Measurements from ENCODE around the gene CMTM1. TPM values are rescaled to one million over a fixed set of nuclear protein-coding genes. Genes with fewer than 3 reads are reported as not detected.
A peak's percentile ranks its signal among the peaks of the same experiment; 100 is the strongest.

Gene CMTM1
- total RNA-seq, 4 donors from 2014 or later: 2.0 to 5.1 (median 2.1) TPM; not detected in 1

GRCh38 chr16:66549284-66550131 lies 16.7 kb upstream of the CMTM1 start, which contains the start of gene TK2:
Gene TK2, minus strand, starts transcription at chr16:66550122. Its CDS starts 61 bp downstream, at chr16:66550061.
- 1% methylated on average over 13 to 57 of the region's 80 CpGs for whole genome bisulfite sequencing, 2 donors
- Histone ChIP-seq H3K36me3 (peaks cover 0 to 27% (median 0%) of the 10 kb centered on the region in 3 donors), H3K4me3 (peak within 1 kb of the TSS; percentile 60 to 80 (median 66)), H3K27ac (peak within 1 kb of the TSS; percentile 93 to 97 (median 96)), H3K27me3 (no peaks in the 10 kb centered on the region), H3K4me1 (peaks cover 0 to 62% (median 33%) of the 10 kb centered on the region in 4 donors), H3K9me3 (no peaks in the 10 kb centered on the region)
- DNase-seq (ENCODE audit: low spot score in 2 of 2): peak; percentile 28 to 36
- peak in 1 of 2 donors; percentile 55 for TF ChIP-seq POLR2A (IDR thresholded peaks at IDR 0.05)
- TF ChIP-seq EP300 (IDR thresholded peaks at IDR 0.05): peak in 1 of 2 donors; percentile 64
- TF ChIP-seq CTCF (IDR thresholded peaks at IDR 0.05): peak in 4 of 5 experiments; percentile 9 to 42 (median 36)

DNA sequence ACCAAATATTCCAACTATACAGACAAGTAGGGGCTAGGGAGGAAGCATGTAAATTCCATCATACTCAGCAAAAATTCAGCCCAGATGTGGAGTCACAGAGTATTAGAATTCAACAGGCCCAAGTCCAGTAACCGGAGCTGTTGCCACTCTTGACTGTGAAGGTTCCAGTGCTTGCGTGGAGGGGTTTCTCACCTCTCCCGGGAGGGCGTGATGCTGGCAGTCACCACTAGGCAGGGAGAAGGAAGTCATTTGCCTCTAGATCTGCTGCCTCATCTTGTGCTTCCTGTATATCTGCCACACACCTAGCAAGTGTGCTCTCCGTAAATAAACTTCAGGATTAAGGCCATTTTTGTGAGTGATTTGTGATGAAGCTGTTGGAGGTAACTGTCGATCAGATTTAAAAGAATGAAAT lies 14.9 kb upstream of the CMTM1 start:
- Histone ChIP-seq H3K4me3 (no peak overlapping the region), H3K27ac (peak overlapping the region in 3 of 4 donors; percentile 95 to 98 (median 96)), H3K9me3 (no peaks in the 10 kb centered on the region), H3K4me1 (peaks cover 0 to 81% (median 33%) of the 10 kb centered on the region in 4 donors), H3K36me3 (peaks cover 0 to 9% (median 0%) of the 10 kb centered on the region in 3 donors), H3K27me3 (no peaks in the 10 kb centered on the region)
- TF ChIP-seq EP300 (IDR thresholded peaks at IDR 0.05): no peak
- TF ChIP-seq CTCF (IDR thresholded peaks at IDR 0.05): peak in 1 of 5 experiments; percentile 16
- no peak for TF ChIP-seq POLR2A (IDR thresholded peaks at IDR 0.05)
- 51 to 60% methylated on average over 5 to 6 of the region's 6 CpGs for WGBS, 2 donors
- DNase-seq (ENCODE audit: low spot score in 2 of 2): no peak

- TF ChIP-seq CTCF (IDR thresholded peaks at IDR 0.05) (no peak), EP300 (IDR thresholded peaks at IDR 0.05) (no peak), POLR2A (IDR thresholded peaks at IDR 0.05) (no peak)
- Histone ChIP-seq H3K27ac (peak overlapping the region; percentile 49 to 98 (median 96)), H3K4me3 (peak overlapping the region; percentile 56 to 71 (median 70)), H3K36me3 (peaks cover 0 to 6% (median 0%) of the 10 kb centered on the region in 3 donors), H3K4me1 (peaks cover 0 to 83% (median 33%) of the 10 kb centered on the region in 4 donors), H3K27me3 (no peaks in the 10 kb centered on the region), H3K9me3 (no peaks in the 10 kb centered on the region)
- DNase-seq (ENCODE audit: low spot score in 2 of 2): no peak
- 33 to 35% methylated on average over 8 of the region's 8 CpGs for WGBS, 2 donors
Observed at GRCh38 chr16:66551788-66552285, 14.4 kb upstream of the CMTM1 start.

GRCh38 chr16:66552286-66553177 lies 13.7 kb upstream of the CMTM1 start, which contains the start of gene CKLF:
Gene CKLF, plus strand, starts transcription at chr16:66552576. Its CDS starts 140 bp downstream, at chr16:66552716.
- no peaks in the 10 kb centered on the region for H3K36me3 ChIP-seq
- H3K27ac ChIP-seq: peak within 1 kb of the TSS; percentile 49 to 98 (median 96)
- no peaks in the 10 kb centered on the region for H3K9me3 ChIP-seq
- H3K4me3 ChIP-seq: peak within 1 kb of the TSS; percentile 56 to 71 (median 70)
- WGBS, 2 donors: 7 to 9% methylated on average over 48 to 62 of the region's 63 CpGs
- H3K4me1 ChIP-seq: peaks cover 0 to 84% (median 32%) of the 10 kb centered on the region in 4 donors
- peak; percentile 57 to 97 for TF ChIP-seq EP300 (IDR thresholded peaks at IDR 0.05)
- TF ChIP-seq CTCF (IDR thresholded peaks at IDR 0.05): peak in 2 of 5 experiments; percentile 8 to 28
- peak; percentile 77 to 88 for TF ChIP-seq POLR2A (IDR thresholded peaks at IDR 0.05)
- H3K27me3 ChIP-seq: no peaks in the 10 kb centered on the region
- peak; percentile 81 to 83 for DNase-seq (ENCODE audit: low spot score in 2 of 2)
